Smooth muscle cell (in vitro differentiated cells): Measurements from ENCODE around the gene PRSS3. TPM values are rescaled to one million over a fixed set of nuclear protein-coding genes. Genes with fewer than 3 reads are reported as not detected.
A peak's percentile ranks its signal among the peaks of the same experiment; 100 is the strongest.

Experiments used
- DNase-seq: peaks from one replicate; lab custom pipeline; 2025; ENCODE audit not compliant: unreplicated experiment; lab: John Stamatoyannopoulos, UW
- H2AFZ ChIP-seq: fragments of 200-600 bp; sonication (generic); 2 replicates; pipeline ENCODE4 v1.6.0; 2016; ENCODE audit warnings: antibody characterized with exemption, low read depth, mild to moderate bottlenecking
- H3F3A ChIP-seq: fragments of 200-600 bp; sonication (generic); 2 replicates; pipeline ENCODE4 v1.6.0; 2017; ENCODE audit warnings: antibody characterized with exemption, low read depth
- H3K27ac ChIP-seq: fragments of 200-600 bp; sonication (generic); 2 replicates; pipeline ENCODE4 v1.5.1; 2016; ENCODE audit warnings: low read depth, mild to moderate bottlenecking
- H3K27me3 ChIP-seq: fragments of 200-600 bp; sonication (generic); 2 replicates; pipeline ENCODE4 v1.6.1; 2016; ENCODE audit warnings: low read depth, mild to moderate bottlenecking
- H3K36me3 ChIP-seq: fragments of 200-600 bp; sonication (generic); 2 replicates; pipeline ENCODE4 v1.5.1; 2016; ENCODE audit warnings: low read depth
- H3K4me1 ChIP-seq: fragments of 200-600 bp; sonication (generic); 2 replicates; pipeline ENCODE4 v1.5.1; 2016; ENCODE audit warnings: low read depth
- H3K4me2 ChIP-seq: fragments of 200-600 bp; sonication (generic); 2 replicates; pipeline ENCODE4 v1.6.0; 2016; ENCODE audit warnings: mild to moderate bottlenecking
- H3K4me3 ChIP-seq: fragments of 200-600 bp; sonication (generic); 2 replicates; pipeline ENCODE4 v1.5.1; 2016; ENCODE audit warnings: mild to moderate bottlenecking
- H3K79me2 ChIP-seq: fragments of 200-600 bp; sonication (generic); 2 replicates; pipeline ENCODE4 v1.6.0; 2016; ENCODE audit warnings: low read depth, mild to moderate bottlenecking
- H3K9ac ChIP-seq: fragments of 200-600 bp; sonication (generic); 2 replicates; pipeline ENCODE4 v1.6.0; 2016; ENCODE audit warnings: low read depth
- H3K9me3 ChIP-seq: fragments of 200-600 bp; sonication (generic); replicated peaks from 2 replicates; pipeline ENCODE4 v1.5.1; 2016; ENCODE audit warnings: low read depth
- H4K20me1 ChIP-seq: fragments of 200-600 bp; sonication (generic); 2 replicates; pipeline ENCODE4 v1.6.0; 2016; ENCODE audit warnings: low read depth
- CTCF ChIP-seq: fragments of 200-600 bp; sonication (generic); IDR thresholded peaks from 2 replicates; pipeline ENCODE4 v1.5.1; 2017; ENCODE audit warnings: borderline replicate concordance, mild to moderate bottlenecking, antibody characterized with exemption; ENCODE audit not compliant: insufficient read depth, poor library complexity, severe bottlenecking
- WGBS: methylation state at CpG from one replicate; pipeline ENCODE4 v1.1.7; 2016; ENCODE audit warnings: low lambda C conversion rate; 5-methylcytosine and 5-hydroxymethylcytosine counted together
- polyA plus RNA-seq: library from polyadenylated mRNA; unstranded; fragments of >200 nt; fragmentation: Nextera tagmentation; extraction: Ambion mirVana; gene quantifications from 2 replicates; pipeline ENCODE4 v1.2.1, GENCODE V29; 2016
- total RNA-seq: library from RNA; depleted of rRNA; stranded (reverse); fragments of >200 nt; gene quantifications from 2 replicates; pipeline ENCODE4 v1.2.3, GENCODE V29; 2014

PRSS3 gene
- total and polyA plus RNA-seq, 2 experiments from 2014 or later: not detected

GRCh38 chr9:33815781-33816180 is 20.4 kb downstream of the PRSS3 start:
- peaks cover 24% of the 10 kb centered on the region for H4K20me1 ChIP-seq
- H3K9ac ChIP-seq: no peak overlapping the region
- H3K4me1 ChIP-seq: peaks cover 23% of the 10 kb centered on the region
- TF ChIP-seq CTCF: no peak
- no peaks in the 10 kb centered on the region for H3K27me3 ChIP-seq
- peaks cover 36% of the 10 kb centered on the region for H3K79me2 ChIP-seq
- no peaks in the 10 kb centered on the region for H3K36me3 ChIP-seq
- peaks cover 17% of the 10 kb centered on the region for H3F3A ChIP-seq
- H3K9me3 ChIP-seq: no peaks in the 10 kb centered on the region
- over 99% methylated on average over 7 of the region's 7 CpGs for WGBS
- H3K27ac ChIP-seq: peak overlapping the region; percentile 94
- no peak overlapping the region for H2AFZ ChIP-seq
- H3K4me3 ChIP-seq: no peak overlapping the region
- H3K4me2 ChIP-seq: peak overlapping the region; percentile 94
- DNase-seq: no peak

- Histone ChIP-seq H2AFZ (peak within 1 kb of the TSS; percentile 94), H3K79me2 (peaks cover 44% of the 10 kb centered on the region), H3K9me3 (no peaks in the 10 kb centered on the region), H3K36me3 (no peaks in the 10 kb centered on the region), H3K4me2 (peak within 1 kb of the TSS; percentile 94), H3K4me1 (peaks cover 23% of the 10 kb centered on the region), H3K27me3 (no peaks in the 10 kb centered on the region), H3K27ac (peak within 1 kb of the TSS; percentile 94), H3K4me3 (peak within 1 kb of the TSS; percentile 98), H3K9ac (peak within 1 kb of the TSS; percentile 98), H3F3A (peaks cover 17% of the 10 kb centered on the region), H4K20me1 (peaks cover 33% of the 10 kb centered on the region)
- DNase-seq: peak; percentile 92
- TF ChIP-seq CTCF: no peak
- 6% methylated on average over 31 of the region's 66 CpGs for WGBS
Measured at GRCh38 chr9:33816327-33817252, 21.2 kb downstream of the PRSS3 start, which contains the start of gene UBE2R2. TSS of gene UBE2R2 (plus strand) at chr9:33817160. CDS start at chr9:33817758, 598 bp downstream.

GRCh38 chr9:33817327-33818166 is 22.2 kb downstream of the PRSS3 start:
- Histone ChIP-seq H4K20me1 (peaks cover 42% of the 10 kb centered on the region), H3K9me3 (no peaks in the 10 kb centered on the region), H3K27ac (peak overlapping the region; percentile 94), H3K79me2 (peaks cover 54% of the 10 kb centered on the region), H3K27me3 (no peaks in the 10 kb centered on the region), H3K4me2 (peak overlapping the region; percentile 94), H2AFZ (peak overlapping the region; percentile 94), H3K4me1 (peaks cover 23% of the 10 kb centered on the region), H3F3A (peaks cover 17% of the 10 kb centered on the region), H3K36me3 (no peaks in the 10 kb centered on the region), H3K4me3 (peak overlapping the region; percentile 98), H3K9ac (peak overlapping the region; percentile 98)
- 2% methylated on average over 51 of the region's 81 CpGs for WGBS
- TF ChIP-seq CTCF: peak; percentile 16
- DNase-seq: peak; percentile 66
